ENCODE data around the gene ATP10B. TPM values are rescaled to one million over a fixed set of nuclear protein-coding genes. Genes with fewer than 3 reads are reported as not detected.

Gene ATP10B
- polyA plus RNA-seq, 1 donor from 2014 or later = 1.9 TPM

DNA sequence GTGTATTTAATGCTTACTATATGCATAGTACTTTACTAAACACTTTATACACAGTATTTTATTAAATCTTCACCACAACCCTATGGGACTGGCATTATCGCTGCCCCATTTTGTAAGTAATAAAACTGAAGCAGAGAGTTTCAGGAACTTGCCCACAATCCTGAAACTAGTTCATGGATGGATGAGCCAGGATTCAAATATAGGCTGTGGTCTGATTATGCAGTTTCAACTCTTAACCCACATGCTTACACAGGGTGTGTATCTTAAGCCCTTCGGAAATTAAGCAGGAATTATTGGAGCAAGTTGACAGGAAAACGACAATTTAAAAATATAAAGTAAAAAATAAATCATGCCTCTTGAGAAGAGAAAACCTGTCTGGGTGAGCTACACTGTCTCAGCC, 109.0 kb downstream of the ATP10B start:
- Histone ChIP-seq H3K9me3 (ENCODE audit: low read length) (no peaks in the 10 kb centered on the region), H3K9ac (ENCODE audit: low read length) (peak overlapping the region; percentile 55), H3K79me2 (replicated peaks; ENCODE audit: insufficient read depth, low read length) (no peaks in the 10 kb centered on the region), H3K4me2 (ENCODE audit: low read length) (no peak overlapping the region), H4K20me1 (ENCODE audit: insufficient read depth) (no peaks in the 10 kb centered on the region), H3K4me3 (ENCODE audit: low read length) (no peak overlapping the region), H2AFZ (ENCODE audit: low read depth, low read length) (no peak overlapping the region), H3K27ac (ENCODE audit: low read length) (peak overlapping the region; percentile 95), H3K9me2 (ENCODE audit: insufficient read depth, low read length) (no peaks in the 10 kb centered on the region), H3F3A (ENCODE audit: insufficient read depth, low read length, poor library complexity, severe bottlenecking) (peaks cover 19% of the 10 kb centered on the region), H3K36me3 (ENCODE audit: insufficient read depth, low read length) (no peaks in the 10 kb centered on the region), H3K27me3 (ENCODE audit: insufficient read depth, low read depth, low read length) (no peaks in the 10 kb centered on the region)
- TF ChIP-seq MXI1 (conservative IDR thresholded peaks at IDR 0.05; ENCODE audit: poor library complexity, severe bottlenecking) (no peak), EZH2 (IDR thresholded peaks at IDR 0.05; ENCODE audit: borderline replicate concordance, insufficient read depth, low read length, poor library complexity, severe bottlenecking) (no peak), POLR2AphosphoS5 (IDR thresholded peaks at IDR 0.05) (no peak), TAF1 (IDR thresholded peaks at IDR 0.05; ENCODE audit: low read depth) (no peak), EP300 (conservative IDR thresholded peaks at IDR 0.05; ENCODE audit: poor library complexity, severe bottlenecking) (no peak), RAD21 (conservative IDR thresholded peaks at IDR 0.05) (no peak), REST (IDR thresholded peaks at IDR 0.05; ENCODE audit: borderline replicate concordance) (no peak)

DNA sequence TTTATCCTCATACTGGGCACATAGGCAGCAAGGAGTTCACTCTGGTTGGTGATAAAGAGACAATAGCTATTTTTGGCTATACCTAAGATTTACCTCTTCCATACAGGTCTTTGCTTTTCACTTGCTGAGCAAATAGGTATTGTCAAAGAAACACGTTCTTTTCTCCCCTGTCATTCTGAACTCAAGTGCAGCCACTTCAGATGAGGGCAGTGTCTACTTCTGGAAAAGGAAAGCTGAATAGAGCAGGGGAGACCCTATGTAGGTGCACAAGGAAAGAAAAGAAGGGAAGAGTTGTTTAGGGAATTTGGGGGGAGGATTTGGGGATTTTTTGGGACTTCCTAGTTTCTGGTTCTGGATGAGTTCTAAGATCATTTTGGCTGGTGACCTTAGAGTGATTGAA, 109.6 kb downstream of the ATP10B start:
- H3K9ac ChIP-seq (ENCODE audit: low read length) = no peak overlapping the region
- H3K36me3 ChIP-seq (ENCODE audit: insufficient read depth, low read length) = no peaks in the 10 kb centered on the region
- H4K20me1 ChIP-seq (ENCODE audit: insufficient read depth) = no peaks in the 10 kb centered on the region
- no peaks in the 10 kb centered on the region for H3K79me2 ChIP-seq (replicated peaks; ENCODE audit: insufficient read depth, low read length)
- H3K27me3 ChIP-seq (ENCODE audit: insufficient read depth, low read depth, low read length) = no peaks in the 10 kb centered on the region
- TF ChIP-seq CTCF (IDR thresholded peaks at IDR 0.05; ENCODE audit: poor library complexity, severe bottlenecking) (no peak), EP300 (conservative IDR thresholded peaks at IDR 0.05; ENCODE audit: poor library complexity, severe bottlenecking) (no peak), MXI1 (conservative IDR thresholded peaks at IDR 0.05; ENCODE audit: poor library complexity, severe bottlenecking) (no peak), EZH2 (IDR thresholded peaks at IDR 0.05; ENCODE audit: borderline replicate concordance, insufficient read depth, low read length, poor library complexity, severe bottlenecking) (no peak), TAF1 (IDR thresholded peaks at IDR 0.05; ENCODE audit: low read depth) (no peak), SMC3 (conservative IDR thresholded peaks at IDR 0.05; ENCODE audit: poor library complexity) (no peak), POLR2AphosphoS5 (IDR thresholded peaks at IDR 0.05) (no peak), RAD21 (conservative IDR thresholded peaks at IDR 0.05) (no peak)
- no peaks in the 10 kb centered on the region for H3K9me3 ChIP-seq (ENCODE audit: low read length)
- peaks cover 19% of the 10 kb centered on the region for H3F3A ChIP-seq (ENCODE audit: insufficient read depth, low read length, poor library complexity, severe bottlenecking)
- no peak overlapping the region for H2AFZ ChIP-seq (ENCODE audit: low read depth, low read length)
- H3K9me2 ChIP-seq (ENCODE audit: insufficient read depth, low read length) = no peaks in the 10 kb centered on the region
- H3K4me2 ChIP-seq (ENCODE audit: low read length) = no peak overlapping the region
- peak overlapping the region; percentile 95 for H3K27ac ChIP-seq (ENCODE audit: low read length)
- H3K4me3 ChIP-seq (ENCODE audit: low read length) = no peak overlapping the region

Data from neural cell (in vitro differentiated cells).